ENCODE results near the gene APEH. TPM values are rescaled to one million over a fixed set of nuclear protein-coding genes. Genes with fewer than 3 reads are reported as not detected.

Gene APEH
- total and polyA plus RNA-seq, 2 of the 4 experiments (the other 2 are of a cell fraction), result 89.2 to 142 TPM

- Histone ChIP-seq H4K5ac (ENCODE audit: low read depth, low read length) (no peak overlapping the region), H3K9me1 (ENCODE audit: insufficient read depth, low read length) (no peaks in the 10 kb centered on the region), H3K4me1 (ENCODE audit: control insufficient read depth, insufficient read depth, low read length) (no peaks in the 10 kb centered on the region), H3K4me3 (ENCODE audit: insufficient read depth, low read depth, low read length) (no peak overlapping the region), H4K8ac (ENCODE audit: low read depth in 2 of 2, low read length in 2 of 2) (no peak overlapping the region), H4K91ac (ENCODE audit: insufficient read depth, low read depth, low read length) (no peak overlapping the region), H2AK9ac (replicated peaks; ENCODE audit: low read depth, low read length, poor library complexity) (no peak overlapping the region), H3K14ac (replicated peaks; ENCODE audit: low read depth, low read length) (no peak overlapping the region), H3K9ac (ENCODE audit: low read depth, low read length) (no peak overlapping the region), H2AK5ac (ENCODE audit: low read depth, low read length) (no peak overlapping the region), H2BK20ac (ENCODE audit: low read depth, low read length) (no peak overlapping the region), H3K36me3 (ENCODE audit: control insufficient read depth, insufficient read depth, low read length) (peaks cover 24% of the 10 kb centered on the region), H2BK15ac (ENCODE audit: low read depth, low read length) (no peak overlapping the region), H3K79me1 (ENCODE audit: low read depth in 1 of 2, low read length in 2 of 2) (no peaks in the 10 kb centered on the region), H4K20me1 (ENCODE audit: insufficient read depth, low read length) (peaks cover 7% of the 10 kb centered on the region; the same call in 1 of the 2 replicates), H3K4me2 (ENCODE audit: low read depth, low read length) (no peak overlapping the region), H3K27ac (ENCODE audit: insufficient read depth, low read length) (no peak overlapping the region), H3K4ac (ENCODE audit: low read depth, low read length) (no peak overlapping the region), H2AFZ (replicated peaks; ENCODE audit: low read length, poor library complexity) (no peak overlapping the region), H2BK5ac (ENCODE audit: low read depth, low read length, poor library complexity, severe bottlenecking) (no peak overlapping the region), H3K27me3 (ENCODE audit: control insufficient read depth, insufficient read depth, low read length) (no peaks in the 10 kb centered on the region), H3K9me3 (ENCODE audit: control insufficient read depth, insufficient read depth, low read length) (no peaks in the 10 kb centered on the region), H3K23ac (ENCODE audit: low read depth, low read length) (no peak overlapping the region), H3K18ac (ENCODE audit: low read depth, low read length) (no peak overlapping the region), H3K56ac (ENCODE audit: extremely low read depth, insufficient read depth, low read length) (no peak overlapping the region), H2BK120ac (ENCODE audit: low read depth, low read length) (no peak overlapping the region)
- DNase-seq, result peak; percentile 63
- no TSS peak for BruUV-seq (replicated peaks)
- in situ Hi-C loops (cut with MboI; ENCODE audit: low sequenced_read_pairs), result no loop called here
- ChIA-PET POLR2A (ENCODE audit: unreplicated experiment) (no interaction called here), CTCF (no interaction called here)
- intact Hi-C loops (cut with micrococcal nuclease), result loop anchor here (10.0 kb wide), 1 partner anchor 388 kb away; no protein-coding TSS in a partner anchor
- ATAC-seq (ENCODE audit: low read depth), result peak; percentile 31; the same call in 1 of the 2 replicates
- TF ChIP-seq MAZ (IDR thresholded peaks at IDR 0.05; ENCODE audit: borderline replicate concordance, low read depth, low read length) (no peak), CTCF (conservative IDR thresholded peaks at IDR 0.05; ENCODE audit: low read depth, low read length) (no peak), USF2 (IDR thresholded peaks at IDR 0.05; ENCODE audit: low read depth, low read length) (no peak), POLR2A (IDR thresholded peaks at IDR 0.05; ENCODE audit: low read depth, low read length) (no peak), CHD1 (IDR thresholded peaks at IDR 0.05; ENCODE audit: low read depth, low read length) (no peak), RAD21 (IDR thresholded peaks at IDR 0.05; ENCODE audit: low read length) (no peak), BHLHE40 (IDR thresholded peaks at IDR 0.05; ENCODE audit: low read depth, low read length) (no peak), RCOR1 (IDR thresholded peaks at IDR 0.05; ENCODE audit: insufficient replicate concordance, low read length) (no peak), NFE2L2 (IDR thresholded peaks at IDR 0.05; ENCODE audit: low read depth, low read length) (no peak), RFX5 (IDR thresholded peaks at IDR 0.05; ENCODE audit: low read depth, low read length) (no peak), MXI1 (IDR thresholded peaks at IDR 0.05; ENCODE audit: borderline replicate concordance, low read depth, low read length) (no peak), FOS (IDR thresholded peaks at IDR 0.05; ENCODE audit: low read depth, low read length) (no peak), CEBPB (IDR thresholded peaks at IDR 0.05; ENCODE audit: low read depth, low read length) (no peak), SMC3 (IDR thresholded peaks at IDR 0.05; ENCODE audit: low read depth, low read length) (no peak), ELK1 (IDR thresholded peaks at IDR 0.05; ENCODE audit: borderline replicate concordance, low read depth, low read length) (no peak), MAFK (IDR thresholded peaks at IDR 0.05; ENCODE audit: low read depth, low read length) (no peak)
- dilution Hi-C loops (cut with HindIII; ENCODE audit: low sequenced_read_pairs, unreplicated experiment), result no loop called here
- 66% methylated on average over 4 of the region's 4 CpGs; no CpG with 5 or more reads in 1 of the 2 experiments for WGBS, 2 experiments (ENCODE audit: extremely low coverage in 2 of 2, insufficient read length in 1 of 2)
Observed at GRCh38 chr3:49707113-49707480, 32.9 kb downstream of the APEH start.
